HepG2 (cell line): ENCODE results near the gene SLC25A45. TPM values are rescaled to one million over a fixed set of nuclear protein-coding genes. Genes with fewer than 3 reads are reported as not detected.
A peak's percentile ranks its signal among the peaks of the same experiment; 100 is the strongest.

Experiments
- ARHGAP35 ChIP-seq: sonication (generic); formaldehyde crosslinking; IDR thresholded peaks from 2 replicates; pipeline ENCODE4 v1.9.0; 2022; ENCODE audit warnings: mild to moderate bottlenecking, inconsistent platforms, moderate library complexity, missing genetic modification reagents, borderline replicate concordance
- ARNTL ChIP-seq: sonication (generic); formaldehyde crosslinking; IDR thresholded peaks from 2 replicates; pipeline ENCODE4 v1.4.0; 2020; ENCODE audit warnings: mild to moderate bottlenecking, missing genetic modification reagents
- MED13 ChIP-seq: sonication (generic); formaldehyde crosslinking; IDR thresholded peaks from 2 replicates; pipeline ENCODE4 v1.5.0; 2020; ENCODE audit warnings: missing genetic modification reagents
- MEF2D ChIP-seq: sonication (generic); formaldehyde crosslinking; IDR thresholded peaks from 2 replicates; pipeline ENCODE4 v1.5.1; 2020; ENCODE audit warnings: mild to moderate bottlenecking, missing genetic modification reagents
- PHF21A ChIP-seq: sonication (generic); formaldehyde crosslinking; IDR thresholded peaks from 2 replicates; pipeline ENCODE4 v1.5.0; 2020; ENCODE audit warnings: mild to moderate bottlenecking, missing genetic modification reagents
- RNF219 ChIP-seq: sonication (generic); formaldehyde crosslinking; IDR thresholded peaks from 2 replicates; pipeline ENCODE4 v1.5.0; 2020; ENCODE audit warnings: mild to moderate bottlenecking, missing genetic modification reagents
- SIX4 ChIP-seq: sonication (generic); formaldehyde crosslinking; IDR thresholded peaks from 2 replicates; pipeline ENCODE4 v1.4.0; 2020; ENCODE audit warnings: missing genetic modification reagents
- SPEN ChIP-seq: sonication (generic); formaldehyde crosslinking; IDR thresholded peaks from 2 replicates; pipeline ENCODE4 v1.5.1; 2020; ENCODE audit warnings: low read depth, mild to moderate bottlenecking, missing genetic modification reagents
- YEATS2 ChIP-seq: sonication (generic); formaldehyde crosslinking; IDR thresholded peaks from 2 replicates; pipeline ENCODE4 v1.4.0; 2020; ENCODE audit warnings: missing genetic modification reagents, borderline replicate concordance
- ZFP82 ChIP-seq: sonication (generic); formaldehyde crosslinking; IDR thresholded peaks from 2 replicates; pipeline ENCODE4 v1.5.1; 2020; ENCODE audit warnings: mild to moderate bottlenecking, missing genetic modification reagents, borderline replicate concordance
- ZNF329 ChIP-seq: sonication (generic); formaldehyde crosslinking; IDR thresholded peaks from 2 replicates; pipeline ENCODE4 v1.9.0; 2021; ENCODE audit warnings: low read depth, mild to moderate bottlenecking, missing genetic modification reagents
- ZNF33B ChIP-seq: sonication (generic); formaldehyde crosslinking; IDR thresholded peaks from 2 replicates; pipeline ENCODE4 v1.5.1; 2020; ENCODE audit warnings: mild to moderate bottlenecking, missing genetic modification reagents
- ZNF44 ChIP-seq: sonication (generic); formaldehyde crosslinking; IDR thresholded peaks from 2 replicates; pipeline ENCODE4 v1.5.1; 2020; ENCODE audit warnings: mild to moderate bottlenecking, missing genetic modification reagents
- ZNF597 ChIP-seq: sonication (generic); formaldehyde crosslinking; IDR thresholded peaks from 2 replicates; pipeline ENCODE4 v1.5.0; 2020; ENCODE audit warnings: missing genetic modification reagents
- ZNF607 ChIP-seq: sonication (generic); formaldehyde crosslinking; IDR thresholded peaks from 2 replicates; pipeline ENCODE4 v1.5.1; 2020; ENCODE audit warnings: missing genetic modification reagents, mild to moderate bottlenecking, borderline replicate concordance
- ZSCAN9 ChIP-seq: IDR thresholded peaks from 2 replicates; pipeline ENCODE4 v1.6.1; 2016; ENCODE audit warnings: borderline replicate concordance
- polyA plus RNA-seq, 8 experiments: library from polyadenylated mRNA; depleted of rRNA in 3 of 8; stranded (reverse) in 7 of 8; unstranded in 1 of 8; fragments of >200 nt; fragmentation: Illumina TruSeq in 4 of 8; extraction: Trizol in 4 of 8; gene quantifications; 2 replicates each; pipeline versions ENCODE4 v1.2.1 to v1.2.3, GENCODE V29; 2011 to 2016; ENCODE audit warnings: low read depth in 4 of 8, missing spikeins in 1 of 8, mixed read lengths in 1 of 8; ENCODE audit not compliant: insufficient read depth in 1 of 8
- total RNA-seq, 5 experiments: library from RNA; depleted of rRNA; stranded (reverse); fragments of >200 nt; fragmentation: Illumina TruSeq; extraction: Trizol; gene quantifications; 2 replicates each; pipeline ENCODE4 v1.2.3, GENCODE V29; 2016; ENCODE audit warnings: low read depth in 1 of 5
- TF ChIP-seq, protein P1 (sequence below): sonication (generic); formaldehyde crosslinking; IDR thresholded peaks from 2 replicates; pipeline ENCODE4 v1.9.0; 2021; ENCODE audit warnings: missing genetic modification reagents, borderline replicate concordance
- TF ChIP-seq, protein P2 (sequence below): IDR thresholded peaks from 2 replicates; pipeline ENCODE4 v1.6.1; 2012; ENCODE audit warnings: inconsistent platforms
- TF ChIP-seq, protein P3 (sequence below): sonication (generic); formaldehyde crosslinking; IDR thresholded peaks from 2 replicates; pipeline ENCODE4 v1.5.0; 2020; ENCODE audit warnings: missing genetic modification reagents

SLC25A45 gene
- total and polyA plus RNA-seq, 2 of the 13 experiments (the other 11 are each of a cell fraction or from before 2014, with no cell fraction given): 1.2 to 3.4 TPM

- TF ChIP-seq, protein P1, sequence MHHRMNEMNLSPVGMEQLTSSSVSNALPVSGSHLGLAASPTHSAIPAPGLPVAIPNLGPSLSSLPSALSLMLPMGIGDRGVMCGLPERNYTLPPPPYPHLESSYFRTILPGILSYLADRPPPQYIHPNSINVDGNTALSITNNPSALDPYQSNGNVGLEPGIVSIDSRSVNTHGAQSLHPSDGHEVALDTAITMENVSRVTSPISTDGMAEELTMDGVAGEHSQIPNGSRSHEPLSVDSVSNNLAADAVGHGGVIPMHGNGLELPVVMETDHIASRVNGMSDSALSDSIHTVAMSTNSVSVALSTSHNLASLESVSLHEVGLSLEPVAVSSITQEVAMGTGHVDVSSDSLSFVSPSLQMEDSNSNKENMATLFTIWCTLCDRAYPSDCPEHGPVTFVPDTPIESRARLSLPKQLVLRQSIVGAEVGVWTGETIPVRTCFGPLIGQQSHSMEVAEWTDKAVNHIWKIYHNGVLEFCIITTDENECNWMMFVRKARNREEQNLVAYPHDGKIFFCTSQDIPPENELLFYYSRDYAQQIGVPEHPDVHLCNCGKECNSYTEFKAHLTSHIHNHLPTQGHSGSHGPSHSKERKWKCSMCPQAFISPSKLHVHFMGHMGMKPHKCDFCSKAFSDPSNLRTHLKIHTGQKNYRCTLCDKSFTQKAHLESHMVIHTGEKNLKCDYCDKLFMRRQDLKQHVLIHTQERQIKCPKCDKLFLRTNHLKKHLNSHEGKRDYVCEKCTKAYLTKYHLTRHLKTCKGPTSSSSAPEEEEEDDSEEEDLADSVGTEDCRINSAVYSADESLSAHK (CRISPR knock-in tag): no peak
- no peak for TF ChIP-seq ZNF329 (CRISPR knock-in tag)
- TF ChIP-seq ZNF44 (CRISPR knock-in tag): no peak
- TF ChIP-seq, protein P2, sequence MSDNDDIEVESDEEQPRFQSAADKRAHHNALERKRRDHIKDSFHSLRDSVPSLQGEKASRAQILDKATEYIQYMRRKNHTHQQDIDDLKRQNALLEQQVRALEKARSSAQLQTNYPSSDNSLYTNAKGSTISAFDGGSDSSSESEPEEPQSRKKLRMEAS: no peak
- no peak for TF ChIP-seq ARNTL (CRISPR knock-in tag)
- peak; percentile 4; the same call in 1 of the 2 replicates for TF ChIP-seq ZNF607 (CRISPR knock-in tag)
- 0 out of 2 replicates have a peak, but pooled peaks have one; percentile 2 for TF ChIP-seq ZSCAN9
- no peak for TF ChIP-seq MEF2D
- TF ChIP-seq ZNF597 (CRISPR knock-in tag): no peak
- TF ChIP-seq PHF21A (CRISPR knock-in tag): no peak
- TF ChIP-seq ZFP82 (CRISPR knock-in tag): no peak
- TF ChIP-seq ZNF33B (CRISPR knock-in tag): no peak
- TF ChIP-seq ARHGAP35 (CRISPR knock-in tag): no peak
- TF ChIP-seq RNF219: no peak
- no peak for TF ChIP-seq SPEN (CRISPR knock-in tag)
- TF ChIP-seq, protein P3, sequence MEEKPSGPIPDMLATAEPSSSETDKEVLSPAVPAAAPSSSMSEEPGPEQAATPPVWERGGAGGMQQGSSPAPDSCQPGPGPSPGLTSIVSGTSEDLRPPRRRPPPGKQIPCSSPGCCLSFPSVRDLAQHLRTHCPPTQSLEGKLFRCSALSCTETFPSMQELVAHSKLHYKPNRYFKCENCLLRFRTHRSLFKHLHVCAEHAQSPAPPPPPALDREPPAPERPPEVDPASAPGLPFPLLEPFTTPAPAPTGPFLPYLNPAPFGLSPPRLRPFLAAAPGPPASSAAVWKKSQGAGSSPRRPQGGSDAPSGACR: 0 out of 2 replicates have a peak, but pooled peaks have one; percentile 13
- no peak for TF ChIP-seq YEATS2
- TF ChIP-seq MED13 (CRISPR knock-in tag): no peak
- TF ChIP-seq SIX4 (CRISPR knock-in tag): no peak
Measured at GRCh38 chr11:65416841-65417701, 34.6 kb upstream of the SLC25A45 start (continued).
